B cell (primary cell): Measurements from ENCODE around the gene NKAIN2.

ENCODE experiments used
- CTCF ChIP-seq: fragments of 200-600 bp; IDR thresholded peaks from one replicate; pipeline ENCODE4 v1.8.0; 2022; ENCODE audit warnings: antibody characterized with exemption, mild to moderate bottlenecking
- EZH2 ChIP-seq: IDR thresholded peaks from 2 replicates; pipeline ENCODE4 v1.6.1; 2012; ENCODE audit warnings: borderline replicate concordance, low read depth, mild to moderate bottlenecking, moderate library complexity, low read length; ENCODE audit not compliant: insufficient read depth, poor library complexity, severe bottlenecking

- no peak for TF ChIP-seq EZH2
- no peak for TF ChIP-seq CTCF
Observed at GRCh38 chr6:124640432-124640831, 836.8 kb downstream of the NKAIN2 start.
